H1 (cell line): ENCODE results near the gene SSNA1. TPM values are rescaled to one million over a fixed set of nuclear protein-coding genes. Genes with fewer than 3 reads are reported as not detected.

Experiments used
- ASH2L ChIP-seq: fragments of 200-600, 300-600 bp; sonication (generic); IDR thresholded peaks from one replicate; pipeline ENCODE4 v1.7.1; 2017; ENCODE audit warnings: low read length
- ATF3 ChIP-seq: IDR thresholded peaks from 2 replicates; pipeline ENCODE4 v1.6.1; 2011; ENCODE audit warnings: low read depth, mild to moderate bottlenecking, low read length; ENCODE audit not compliant: insufficient read depth
- BCL11A ChIP-seq, 2 experiments: IDR thresholded peaks; one replicate each; pipeline ENCODE4 v1.6.1; 2011; ENCODE audit warnings: low read depth in 2 of 2, low read length in 2 of 2, mild to moderate bottlenecking in 2 of 2
- CHD2 ChIP-seq: IDR thresholded peaks from 2 replicates; pipeline ENCODE4 v1.6.1; 2012; ENCODE audit warnings: low read length, improper control_type of control experiment
- CHD7 ChIP-seq: fragments of 300-600 bp; sonication (generic); IDR thresholded peaks from 2 replicates; pipeline ENCODE4 v1.7.1; 2012; ENCODE audit warnings: low read length, moderate library complexity, mild to moderate bottlenecking, inconsistent platforms; ENCODE audit not compliant: insufficient replicate concordance
- KDM1A ChIP-seq: fragments of 200-600, 300-600 bp; sonication (generic); IDR thresholded peaks from 2 replicates; pipeline ENCODE4 v1.7.1; 2016; ENCODE audit warnings: mild to moderate bottlenecking, low read length, borderline replicate concordance
- RFX5 ChIP-seq: IDR thresholded peaks from 2 replicates; pipeline ENCODE4 v1.6.1; 2011; ENCODE audit warnings: low read depth, low read length, improper control_type of control experiment, borderline replicate concordance
- RXRA ChIP-seq: IDR thresholded peaks from 2 replicates; pipeline ENCODE4 v1.6.1; 2011; ENCODE audit warnings: low read depth, mild to moderate bottlenecking, low read length, moderate library complexity; ENCODE audit not compliant: insufficient read depth
- SIN3A ChIP-seq, 2 experiments: IDR thresholded peaks in 1 of 2; conservative IDR thresholded peaks in 1 of 2; 2 replicates each; pipeline ENCODE4 v1.6.1; 2011 to 2012; ENCODE audit warnings: low read length in 2 of 2, improper control_type of control experiment in 1 of 2, low read depth in 1 of 2, mild to moderate bottlenecking in 1 of 2
- TAF1 ChIP-seq: IDR thresholded peaks from 2 replicates; pipeline ENCODE4 v1.6.1; 2011; ENCODE audit warnings: mild to moderate bottlenecking, low read depth, low read length
- polyA plus RNA-seq, 7 experiments: library from polyadenylated mRNA; depleted of rRNA in 3 of 7; stranded (reverse) in 5 of 7; unstranded in 2 of 7; fragments of >200 nt in 5 of 7; fragments of 200-250 nt in 2 of 7; gene quantifications; 1 replicate in 5 of 7; 2 replicates in 1 of 7; 4 replicates in 1 of 7; pipeline versions ENCODE4 v1.2.1 to v1.2.3, GENCODE V29; 2011 to 2013; ENCODE audit warnings: missing spikeins in 2 of 7, mixed read lengths in 2 of 7
- total RNA-seq: library from RNA; stranded (reverse); fragmentation: NEBNext Ultra II Directional; extraction: Animal tissue kit (Norgen Biotek cat#: 25700); gene quantifications from 2 replicates; pipeline ENCODE4 v1.2.1, GENCODE V29; 2021

Gene SSNA1
- total and polyA plus RNA-seq, 2 of the 8 experiments (the other 6 are each of a cell fraction or from before 2014, with no cell fraction given) = 87.3 to 157 TPM

GRCh38 chr9:137236238-137236935 lies 47.9 kb downstream of the SSNA1 start (continued):
- TF ChIP-seq CHD2 (0 out of 2 replicates have a peak, but pooled peaks have one; percentile 15), ATF3 (no peak), BCL11A (IDR thresholded peaks at IDR 0.05; ENCODE audit: low read depth in 2 of 2, low read length in 2 of 2) (no peak), KDM1A (no peak), TAF1 (no peak), RXRA (peak; percentile 61; the same call in 1 of the 2 replicates), CHD7 (no peak), SIN3A (conservative IDR thresholded peaks at IDR 0.05 in 1 of 2, IDR thresholded peaks at IDR 0.05 in 1 of 2; ENCODE audit: low read depth in 1 of 2, low read length in 2 of 2) (peak in 1 of 2 experiments; percentile 34; a peak in 1 of 4 replicates), ASH2L (no peak), RFX5 (no peak)
